ENCODE results near the gene ZBTB8A. TPM values are rescaled to one million over a fixed set of nuclear protein-coding genes. Genes with fewer than 3 reads are reported as not detected.

ZBTB8A gene
- polyA plus RNA-seq, 1 of the 3 experiments (the other 2 are of a cell fraction), result 1.3 TPM

- TF ChIP-seq ZBTB33 (IDR thresholded peaks at IDR 0.05; ENCODE audit: borderline replicate concordance, low read depth) (peak; percentile 42; the same call in 1 of the 2 replicates), MAX (IDR thresholded peaks at IDR 0.05; ENCODE audit: low read depth) (peak; percentile 27; the same call in 1 of the 2 replicates), POLR2AphosphoS5 (IDR thresholded peaks at IDR 0.05; ENCODE audit: low read depth, low read length) (peak; percentile 81), USF1 (IDR thresholded peaks at IDR 0.05; ENCODE audit: borderline replicate concordance, low read depth) (peak; percentile 63; the same call in 1 of the 2 replicates)
Observed at GRCh38 chr1:32612189-32612881, 73.1 kb downstream of the ZBTB8A start (continued).

GRCh38 chr1:32613472-32613871, 74.2 kb downstream of the ZBTB8A start:
- no peaks in the 10 kb centered on the region for H3K79me2 ChIP-seq (ENCODE audit: insufficient read depth)
- ChIA-PET CTCF (interaction anchor here (1.0 to 2.2 kb wide), 4 partner anchors 9 to 93 kb away, joined by 4 to 7 read pairs (median 6); partner anchors contain the start of gene ZBTB8A), POLR2A (interaction anchor here (0.6 to 1.4 kb wide), 2 partner anchors 12 to 149 kb away, joined by 3 to 4 read pairs; no protein-coding TSS in a partner anchor)
- no peaks in the 10 kb centered on the region for H4K20me1 ChIP-seq (ENCODE audit: insufficient read depth)
- no peak for DNase-seq
- TF ChIP-seq GATA2 (CRISPR knock-in tag; IDR thresholded peaks at IDR 0.05) (no peak), YY1 (IDR thresholded peaks at IDR 0.05; ENCODE audit: low read depth) (no peak)
- H3F3A ChIP-seq (replicated peaks; ENCODE audit: insufficient read depth), result peaks cover 12% of the 10 kb centered on the region
- H3K36me3 ChIP-seq (replicated peaks in 1 of 2; ENCODE audit: control insufficient read depth in 1 of 2, insufficient read depth in 2 of 2, low read length in 1 of 2), result no peaks in the 10 kb centered on the region
- H3K4me2 ChIP-seq, result no peak overlapping the region
- no peak overlapping the region for H3K4me3 ChIP-seq (ENCODE audit: low read depth in 2 of 2, low read length in 1 of 2)
- H3K9me2 ChIP-seq, result no peaks in the 10 kb centered on the region
- 82% methylated on average over 5 of the region's 5 CpGs for WGBS (ENCODE audit: low lambda C conversion rate)
- no peak overlapping the region for H3K27ac ChIP-seq (ENCODE audit: low read depth in 2 of 2, low read length in 1 of 2)
- no peak overlapping the region for H3K9ac ChIP-seq
- H3K4me1 ChIP-seq (ENCODE audit: control insufficient read depth in 1 of 2, insufficient read depth in 2 of 2, low read depth in 1 of 2, low read length in 1 of 2), result peaks cover 0 to 3% of the 10 kb centered on the region in 2 experiments; a peak in 1 of 4 replicates
- H3K9me3 ChIP-seq, result no peaks in the 10 kb centered on the region
- no peaks in the 10 kb centered on the region for H3K27me3 ChIP-seq (ENCODE audit: insufficient read depth)
- no peak overlapping the region for H2AFZ ChIP-seq (ENCODE audit: low read depth)

GRCh38 chr1:32618673-32619221, 79.5 kb downstream of the ZBTB8A start:
- no peaks in the 10 kb centered on the region for H3K27me3 ChIP-seq (ENCODE audit: insufficient read depth)
- no peak overlapping the region for H2AFZ ChIP-seq (ENCODE audit: low read depth)
- peaks cover 2 to 22% of the 10 kb centered on the region in 2 experiments for H3K36me3 ChIP-seq (replicated peaks in 1 of 2; ENCODE audit: control insufficient read depth in 1 of 2, insufficient read depth in 2 of 2, low read length in 1 of 2)
- no peaks in the 10 kb centered on the region for H3K9me2 ChIP-seq
- H3K9me3 ChIP-seq, result no peaks in the 10 kb centered on the region
- H3K9ac ChIP-seq, result no peak overlapping the region
- no peak for DNase-seq
- H3K27ac ChIP-seq (ENCODE audit: low read depth in 2 of 2, low read length in 1 of 2), result no peak overlapping the region
- no peaks in the 10 kb centered on the region for H3F3A ChIP-seq (replicated peaks; ENCODE audit: insufficient read depth)
- no peak overlapping the region for H3K4me2 ChIP-seq
- no peak overlapping the region for H3K4me3 ChIP-seq (ENCODE audit: low read depth in 2 of 2, low read length in 1 of 2)
- no peaks in the 10 kb centered on the region for H3K4me1 ChIP-seq (ENCODE audit: control insufficient read depth in 1 of 2, insufficient read depth in 2 of 2, low read depth in 1 of 2, low read length in 1 of 2)
- CTCF ChIA-PET, result interaction anchor here (2.1 kb wide), 1 partner anchor 98 kb away, joined by 15 read pairs; no protein-coding TSS in a partner anchor
- WGBS (ENCODE audit: low lambda C conversion rate), result 99% methylated on average over 5 of the region's 5 CpGs
- POLR2A ChIA-PET, result no interaction called here
- no peaks in the 10 kb centered on the region for H3K79me2 ChIP-seq (ENCODE audit: insufficient read depth)
- H4K20me1 ChIP-seq (ENCODE audit: insufficient read depth), result no peaks in the 10 kb centered on the region
- TF ChIP-seq ZBTB33 (IDR thresholded peaks at IDR 0.05; ENCODE audit: borderline replicate concordance, low read depth) (no peak), YY1 (IDR thresholded peaks at IDR 0.05; ENCODE audit: low read depth) (no peak), RFX5 (IDR thresholded peaks at IDR 0.05; ENCODE audit: low read length) (no peak), RCOR1 (IDR thresholded peaks at IDR 0.05; ENCODE audit: low read length) (no peak), MAX (IDR thresholded peaks at IDR 0.05; ENCODE audit: low read depth) (no peak), FOXM1 (IDR thresholded peaks at IDR 0.05; ENCODE audit: low read depth) (no peak), FOSL2 (IDR thresholded peaks at IDR 0.05; ENCODE audit: borderline replicate concordance, low read depth) (no peak), TCF12 (IDR thresholded peaks at IDR 0.05) (no peak), GATA2 (CRISPR knock-in tag; IDR thresholded peaks at IDR 0.05) (no peak), CHD2 (IDR thresholded peaks at IDR 0.05; ENCODE audit: low read length, partially characterized antibody) (no peak), FOXJ3 (CRISPR knock-in tag; IDR thresholded peaks at IDR 0.05) (no peak), PBX3 (IDR thresholded peaks at IDR 0.05) (no peak), IRF3 (IDR thresholded peaks at IDR 0.05; ENCODE audit: low read depth, low read length) (no peak)

All from SK-N-SH (cell line).